GM06990 (cell line): Measurements from ENCODE around the gene MYOD1.

Experiments
- DNase-seq: peaks from one replicate; pipeline ENCODE4 v3.0.0-alpha.2; 2011; ENCODE audit not compliant: insufficient read length; ENCODE audit errors: extremely low read depth
- H3K27me3 ChIP-seq: replicated peaks from 2 replicates; pipeline ENCODE4 v1.6.0; 2011; ENCODE audit warnings: low read length; ENCODE audit not compliant: control insufficient read depth, insufficient read depth
- H3K36me3 ChIP-seq: 2 replicates; pipeline ENCODE4 v1.5.1; 2011; ENCODE audit warnings: low read length; ENCODE audit not compliant: control insufficient read depth, insufficient read depth
- H3K4me3 ChIP-seq: replicated peaks from 2 replicates; pipeline ENCODE4 v1.5.1; 2011; ENCODE audit warnings: low read depth, mild to moderate bottlenecking, control low read depth, low read length
- TF ChIP-seq, protein P1 (sequence below): IDR thresholded peaks from 2 replicates; pipeline ENCODE4 v1.5.1; 2011; ENCODE audit warnings: low read length, control low read depth, mild to moderate bottlenecking, inconsistent platforms; ENCODE audit not compliant: insufficient read depth, poor library complexity, severe bottlenecking

The MYOD1 gene

DNA sequence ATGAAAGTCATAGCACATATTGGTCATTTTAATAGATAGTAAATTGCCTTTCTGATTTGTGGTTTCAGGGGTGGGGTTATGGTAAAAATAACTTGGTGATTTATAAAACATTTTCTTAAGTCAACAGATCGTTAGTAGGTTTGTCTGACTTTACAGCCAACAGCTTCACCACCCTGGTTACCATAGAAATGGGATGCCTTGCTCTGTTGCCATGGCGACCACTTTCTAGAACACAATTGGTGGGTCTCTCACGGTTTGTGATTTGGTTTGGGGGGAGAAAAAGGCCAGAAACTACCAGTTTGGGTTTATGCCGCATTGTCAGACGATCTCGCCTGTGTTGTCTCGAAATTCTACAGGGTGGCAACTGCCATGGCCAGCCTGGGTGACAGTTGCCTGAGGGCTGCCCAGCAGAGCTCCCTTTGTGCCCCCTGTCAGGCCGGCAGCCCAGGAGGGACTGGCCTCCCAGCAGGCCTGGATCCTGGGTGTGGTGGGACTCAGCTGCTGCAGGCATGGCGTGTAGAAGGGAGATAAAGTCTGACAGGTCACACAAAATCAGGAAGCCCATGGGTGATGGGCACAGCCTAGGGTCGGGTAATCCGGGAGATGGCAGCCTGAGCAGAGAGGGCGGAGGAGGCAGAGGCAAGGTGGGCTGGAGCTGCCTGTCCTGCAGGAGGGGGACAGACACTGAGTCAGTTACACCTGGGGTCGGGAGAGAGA lies 46.1 kb downstream of the MYOD1 start:
- no peaks in the 10 kb centered on the region for H3K36me3 ChIP-seq
- TF ChIP-seq, protein P1, sequence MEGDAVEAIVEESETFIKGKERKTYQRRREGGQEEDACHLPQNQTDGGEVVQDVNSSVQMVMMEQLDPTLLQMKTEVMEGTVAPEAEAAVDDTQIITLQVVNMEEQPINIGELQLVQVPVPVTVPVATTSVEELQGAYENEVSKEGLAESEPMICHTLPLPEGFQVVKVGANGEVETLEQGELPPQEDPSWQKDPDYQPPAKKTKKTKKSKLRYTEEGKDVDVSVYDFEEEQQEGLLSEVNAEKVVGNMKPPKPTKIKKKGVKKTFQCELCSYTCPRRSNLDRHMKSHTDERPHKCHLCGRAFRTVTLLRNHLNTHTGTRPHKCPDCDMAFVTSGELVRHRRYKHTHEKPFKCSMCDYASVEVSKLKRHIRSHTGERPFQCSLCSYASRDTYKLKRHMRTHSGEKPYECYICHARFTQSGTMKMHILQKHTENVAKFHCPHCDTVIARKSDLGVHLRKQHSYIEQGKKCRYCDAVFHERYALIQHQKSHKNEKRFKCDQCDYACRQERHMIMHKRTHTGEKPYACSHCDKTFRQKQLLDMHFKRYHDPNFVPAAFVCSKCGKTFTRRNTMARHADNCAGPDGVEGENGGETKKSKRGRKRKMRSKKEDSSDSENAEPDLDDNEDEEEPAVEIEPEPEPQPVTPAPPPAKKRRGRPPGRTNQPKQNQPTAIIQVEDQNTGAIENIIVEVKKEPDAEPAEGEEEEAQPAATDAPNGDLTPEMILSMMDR, result no peak
- no peak for DNase-seq
- H3K27me3 ChIP-seq, result no peaks in the 10 kb centered on the region
- no peak overlapping the region for H3K4me3 ChIP-seq

DNA sequence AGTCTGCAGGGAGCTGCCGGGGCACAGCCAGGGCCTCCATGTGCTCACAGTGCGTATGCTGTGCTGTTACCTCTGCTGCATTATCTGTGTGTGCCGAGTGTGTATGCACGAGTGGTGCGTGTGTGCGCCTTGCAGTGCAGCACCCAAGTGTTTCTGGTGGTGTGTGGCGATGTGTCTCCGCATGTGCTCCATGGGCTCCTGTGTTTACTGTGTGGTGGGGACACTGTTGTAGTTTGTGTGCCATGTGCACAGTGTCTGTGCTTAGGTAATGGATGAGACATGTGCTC lies 46.6 kb downstream of the MYOD1 start:
- TF ChIP-seq, protein P1, result no peak
- Histone ChIP-seq H3K4me3 (no peak overlapping the region), H3K36me3 (no peaks in the 10 kb centered on the region), H3K27me3 (no peaks in the 10 kb centered on the region)
- no peak for DNase-seq

DNA sequence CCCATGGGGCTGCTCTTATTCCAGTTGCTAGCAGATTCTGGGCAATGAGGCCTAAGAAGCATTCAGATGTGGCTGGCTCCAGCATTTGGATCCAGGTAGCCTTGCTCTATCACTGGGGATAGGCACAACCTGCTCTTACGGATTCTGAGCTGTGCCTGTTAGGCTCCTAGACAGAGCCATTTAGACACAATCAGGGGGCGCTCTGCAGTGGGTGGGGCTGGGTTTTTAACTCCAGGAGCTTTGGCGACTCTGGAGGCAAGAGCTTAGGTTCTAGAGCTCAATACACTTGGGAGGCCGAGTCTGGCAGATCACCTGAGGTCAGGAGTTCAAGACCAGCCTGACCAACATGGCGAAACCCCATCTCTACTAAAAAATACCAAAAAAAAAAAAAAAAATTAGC lies 47.2 kb downstream of the MYOD1 start:
- TF ChIP-seq, protein P1, result peak; percentile 24
- DNase-seq, result no peak
- no peak overlapping the region for H3K4me3 ChIP-seq
- H3K27me3 ChIP-seq, result no peaks in the 10 kb centered on the region
- H3K36me3 ChIP-seq, result no peaks in the 10 kb centered on the region

DNA sequence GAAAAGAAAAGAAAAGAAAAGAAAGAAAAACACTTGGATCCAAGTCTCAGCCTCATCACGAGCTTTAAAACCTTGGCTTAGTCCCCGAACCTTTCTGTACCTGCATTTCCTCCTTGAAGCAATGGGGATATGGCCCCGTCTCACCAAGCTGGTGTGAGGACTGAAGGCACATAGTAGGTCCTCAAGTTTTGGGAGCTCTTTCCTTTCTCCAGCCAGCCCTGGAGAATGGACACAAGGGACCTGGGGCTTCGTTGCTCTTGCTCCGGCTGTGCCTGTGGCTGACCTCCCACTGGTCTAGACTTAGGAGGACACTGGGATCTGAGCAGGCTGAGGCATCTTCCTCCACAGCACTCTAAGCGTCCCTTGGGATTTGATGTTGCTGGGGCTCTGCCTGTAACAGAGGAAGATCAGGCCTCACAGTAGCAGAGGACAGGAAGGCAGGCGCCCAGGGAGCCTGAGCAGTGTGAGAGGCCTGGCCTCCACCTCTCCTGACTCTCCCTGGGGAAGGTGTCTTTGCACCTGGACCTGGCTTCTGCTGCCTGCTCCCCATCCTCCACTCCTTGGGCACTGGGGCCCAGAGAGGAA lies 48.0 kb downstream of the MYOD1 start:
- Histone ChIP-seq H3K36me3 (no peaks in the 10 kb centered on the region), H3K4me3 (no peak overlapping the region), H3K27me3 (no peaks in the 10 kb centered on the region)
- DNase-seq, result no peak
- TF ChIP-seq, protein P1, result no peak

DNA sequence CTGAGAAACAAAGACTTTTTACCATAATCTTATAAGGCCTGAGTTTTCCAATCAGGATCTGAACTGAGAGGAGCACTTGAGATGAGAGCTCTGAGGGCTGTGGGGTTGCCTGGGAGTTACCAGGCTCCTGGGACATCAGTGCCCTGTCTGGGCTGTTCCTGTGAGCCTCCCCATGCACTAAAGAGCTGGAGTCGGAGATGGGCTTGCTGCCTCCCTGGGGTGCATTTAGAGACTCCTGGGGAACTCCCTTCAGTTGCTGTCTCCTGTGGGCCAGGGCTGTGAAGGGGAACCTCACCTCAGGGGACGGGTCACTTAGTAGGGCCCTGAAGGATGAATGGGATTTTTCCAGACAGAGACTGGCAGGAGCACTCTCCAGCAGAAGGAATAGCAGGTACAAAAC lies 48.5 kb downstream of the MYOD1 start:
- Histone ChIP-seq H3K36me3 (no peaks in the 10 kb centered on the region), H3K27me3 (no peaks in the 10 kb centered on the region), H3K4me3 (no peak overlapping the region)
- TF ChIP-seq, protein P1, result no peak
- no peak for DNase-seq
